NCI-H1930 (cell line): ENCODE measurements around the gene HES1.
"Not testable (repeated sequence)": the region's sequence is repeated elsewhere in the genome, so short reads cannot be mapped to it uniquely, and the experiment has no call there.

Source experiments
- DNase-seq, 2 experiments: peaks; one replicate each; lab custom pipeline; 2025; lab: John Stamatoyannopoulos, UW

Gene HES1

DNA sequence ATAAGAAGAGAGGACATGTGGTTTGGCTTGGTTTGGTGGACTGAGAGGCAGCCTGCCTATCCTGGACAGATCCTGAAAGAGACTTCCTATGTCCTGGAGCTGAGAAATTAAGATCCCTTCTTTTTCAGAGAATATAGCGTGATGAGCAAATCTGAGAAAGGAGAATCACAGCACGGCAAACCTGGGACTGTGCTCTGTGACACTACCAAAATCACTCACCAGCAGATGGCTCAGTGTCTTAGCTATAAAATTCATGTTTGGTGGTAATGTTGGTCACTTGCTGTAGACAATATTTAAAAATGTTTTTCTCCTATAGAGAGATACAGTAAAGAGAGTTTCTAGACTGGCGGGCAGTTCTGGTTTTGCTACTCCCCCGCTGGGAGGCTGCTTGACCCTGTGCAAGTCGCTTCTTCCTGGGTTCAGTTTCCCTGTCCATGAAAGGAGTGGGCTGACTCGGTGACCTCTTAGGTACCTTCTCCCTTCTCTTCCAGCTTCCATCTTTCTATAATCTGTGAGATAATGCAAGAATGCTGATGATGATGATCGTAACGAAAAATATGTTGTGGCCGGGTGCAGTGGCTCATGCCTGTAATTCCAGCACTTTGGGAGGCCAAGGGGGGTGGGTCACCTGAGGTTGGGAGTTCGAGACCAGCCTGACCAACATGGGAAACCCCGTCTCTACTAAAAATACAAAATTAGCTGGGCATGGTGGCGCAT lies 7.6 kb upstream of the HES1 start:
- no peak for DNase-seq

DNA sequence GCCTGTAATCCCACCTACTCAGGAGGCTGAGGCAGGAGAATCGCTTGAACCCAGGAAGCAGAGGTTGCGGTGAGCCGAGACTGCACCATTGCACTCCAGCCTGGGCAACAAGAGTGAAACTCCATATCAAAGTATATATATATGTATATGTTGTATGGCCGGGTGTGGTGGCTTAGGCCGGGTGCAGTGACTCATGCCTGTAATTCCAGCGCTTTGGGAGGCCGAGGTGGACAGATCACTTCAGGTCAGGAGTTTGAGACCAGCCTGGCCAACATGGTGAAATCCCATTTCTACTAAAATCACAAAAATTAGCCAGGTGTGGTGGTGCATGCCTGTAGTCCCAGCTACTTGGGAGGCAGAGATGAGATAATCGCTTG lies 7.0 kb upstream of the HES1 start:
- DNase-seq, result not testable (repeated sequence)

DNA sequence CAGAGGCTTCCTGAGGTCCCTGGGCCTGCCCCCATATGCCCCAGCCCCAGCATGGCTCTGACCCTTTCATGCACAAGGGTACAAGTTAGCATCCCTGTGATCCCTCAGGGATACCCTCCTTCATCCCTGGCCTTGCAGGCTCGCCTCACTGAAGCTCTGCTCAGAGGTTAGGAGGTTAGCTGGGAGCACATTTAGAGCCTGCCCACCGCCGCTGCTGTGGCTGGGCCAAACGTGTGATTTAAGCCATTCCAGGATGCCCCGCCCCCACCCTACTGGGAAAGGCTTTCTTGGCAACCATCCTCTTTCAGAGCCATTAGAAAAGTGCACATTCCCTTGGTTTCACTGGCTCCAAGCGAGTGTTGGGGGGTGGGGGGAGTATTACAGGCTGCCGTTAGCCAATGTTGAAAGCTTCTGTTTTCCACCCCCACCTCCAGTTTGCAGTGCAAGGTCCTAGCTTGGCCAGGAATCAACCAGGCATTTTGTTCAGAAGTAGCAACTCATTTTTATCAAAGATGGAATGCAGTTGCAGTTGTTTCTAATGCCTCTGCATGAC lies 6.3 kb upstream of the HES1 start:
- no peak for DNase-seq

DNA sequence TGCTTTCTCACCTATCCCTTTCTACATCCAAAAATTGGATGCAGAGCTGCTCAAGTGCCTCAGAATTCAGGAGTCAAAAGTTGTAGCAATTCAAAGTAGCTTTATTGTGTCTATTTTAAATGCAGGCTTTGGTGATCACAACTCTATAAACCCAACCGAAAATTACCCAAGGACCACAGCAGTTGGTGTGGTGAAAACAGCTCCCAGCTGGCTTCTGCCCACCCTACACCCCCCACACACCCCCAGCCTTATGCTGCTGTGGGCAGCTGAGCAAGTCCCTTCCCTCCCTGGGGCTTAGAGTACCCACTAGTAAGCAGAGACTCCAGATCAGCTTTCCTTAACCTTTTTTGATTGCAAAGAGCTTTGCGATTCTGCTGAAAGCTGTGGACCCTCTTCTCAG lies 5.8 kb upstream of the HES1 start:
- no peak for DNase-seq

GRCh38 chr3:194130807-194131589 lies 5.0 kb upstream of the HES1 start:
- DNase-seq, result no peak

DNA sequence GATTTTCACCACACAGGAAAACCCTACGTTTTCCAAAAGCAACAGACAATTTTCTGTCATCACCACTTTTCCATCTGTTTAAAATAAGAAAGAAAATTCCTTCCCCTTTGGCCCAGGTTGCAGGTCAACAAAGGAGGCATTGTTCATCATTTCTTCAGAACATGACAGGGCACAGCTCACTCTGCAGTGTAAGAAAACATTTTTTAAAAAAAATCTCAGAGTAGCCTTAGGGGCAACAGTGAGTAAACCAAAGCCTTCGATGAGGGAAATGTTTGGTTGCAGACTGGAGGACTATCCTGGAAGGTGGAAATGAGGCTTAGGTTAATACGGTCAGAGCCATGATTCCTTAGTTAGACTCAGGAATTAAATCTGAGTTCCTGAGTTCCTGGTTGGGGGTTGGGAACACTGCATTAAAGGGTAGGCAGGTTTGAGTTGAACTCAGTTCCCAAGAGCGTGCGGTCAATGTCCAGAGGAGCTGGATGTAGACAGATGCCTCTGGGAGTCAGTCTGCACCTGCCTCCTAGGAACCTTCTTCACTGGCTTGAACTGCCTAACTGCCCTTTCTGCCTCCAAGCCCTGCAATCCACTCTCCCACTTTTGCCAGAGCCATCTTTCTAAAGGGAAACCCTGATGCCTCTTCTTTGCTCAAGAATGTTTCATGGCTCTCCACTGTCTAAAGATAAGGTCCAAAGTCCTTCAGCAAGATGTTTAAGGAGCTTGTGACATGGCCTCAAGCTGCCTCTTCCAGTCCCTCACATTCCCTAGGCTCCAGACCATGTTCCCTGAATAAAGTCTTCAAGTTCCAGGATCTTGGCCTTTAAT lies 3.3 kb upstream of the HES1 start:
- no peak for DNase-seq

DNA sequence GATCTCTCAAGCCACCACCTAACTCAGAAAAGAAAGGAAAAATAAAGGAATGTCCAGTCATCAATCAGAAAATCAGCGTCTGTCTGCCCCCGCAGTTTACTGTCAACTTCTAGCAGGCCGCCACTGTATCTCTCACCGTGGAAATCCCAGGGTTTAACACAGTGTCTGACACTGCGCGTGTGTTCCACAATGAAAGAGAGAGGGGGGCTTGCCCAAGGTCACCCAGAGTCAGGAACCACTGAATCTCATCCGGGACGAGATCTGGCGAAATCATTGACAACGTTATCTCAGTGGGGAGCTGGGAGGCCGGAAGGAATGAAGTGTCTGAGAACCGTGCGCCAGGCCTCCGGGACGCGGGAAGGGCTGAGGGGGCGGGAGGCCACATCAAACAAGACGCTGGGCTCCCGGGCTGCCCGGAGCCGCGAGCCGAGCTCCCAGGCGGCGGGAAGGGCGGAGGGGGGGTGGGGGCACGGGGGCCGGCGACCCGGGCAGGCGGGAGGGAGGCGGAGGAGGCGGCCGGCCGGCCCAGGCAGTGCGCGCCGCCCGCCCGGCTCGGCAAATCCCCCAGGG lies 2.2 kb upstream of the HES1 start:
- DNase-seq, result no peak

DNA sequence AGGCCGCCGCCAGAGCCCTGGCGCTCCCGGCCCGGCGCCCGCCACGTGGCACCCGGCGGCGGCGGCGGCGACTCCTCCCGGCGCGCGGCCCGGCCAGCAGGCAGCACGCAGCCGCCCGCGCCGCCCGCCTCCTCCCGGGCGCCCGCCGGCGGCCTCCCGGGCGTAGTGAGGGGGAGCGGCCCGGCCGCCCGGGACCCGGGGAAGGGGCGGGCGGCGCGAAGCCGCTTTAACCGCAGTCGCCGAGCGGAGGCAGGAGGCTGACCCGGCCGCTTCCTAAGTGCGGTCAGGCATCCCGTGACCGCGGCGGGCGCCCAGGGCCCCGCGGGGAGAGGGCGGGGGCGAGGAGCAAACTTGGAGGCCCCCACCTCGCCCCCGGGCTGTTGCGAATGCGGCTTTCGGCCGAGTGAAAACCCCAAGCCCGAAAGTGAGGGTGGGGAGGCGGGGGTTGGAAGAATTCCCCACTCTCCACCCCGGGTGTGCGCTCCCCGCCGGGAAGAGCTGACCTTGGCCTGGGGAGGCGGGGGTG lies 1.7 kb upstream of the HES1 start:
- DNase-seq, result peak; percentile 22 to 41

DNA sequence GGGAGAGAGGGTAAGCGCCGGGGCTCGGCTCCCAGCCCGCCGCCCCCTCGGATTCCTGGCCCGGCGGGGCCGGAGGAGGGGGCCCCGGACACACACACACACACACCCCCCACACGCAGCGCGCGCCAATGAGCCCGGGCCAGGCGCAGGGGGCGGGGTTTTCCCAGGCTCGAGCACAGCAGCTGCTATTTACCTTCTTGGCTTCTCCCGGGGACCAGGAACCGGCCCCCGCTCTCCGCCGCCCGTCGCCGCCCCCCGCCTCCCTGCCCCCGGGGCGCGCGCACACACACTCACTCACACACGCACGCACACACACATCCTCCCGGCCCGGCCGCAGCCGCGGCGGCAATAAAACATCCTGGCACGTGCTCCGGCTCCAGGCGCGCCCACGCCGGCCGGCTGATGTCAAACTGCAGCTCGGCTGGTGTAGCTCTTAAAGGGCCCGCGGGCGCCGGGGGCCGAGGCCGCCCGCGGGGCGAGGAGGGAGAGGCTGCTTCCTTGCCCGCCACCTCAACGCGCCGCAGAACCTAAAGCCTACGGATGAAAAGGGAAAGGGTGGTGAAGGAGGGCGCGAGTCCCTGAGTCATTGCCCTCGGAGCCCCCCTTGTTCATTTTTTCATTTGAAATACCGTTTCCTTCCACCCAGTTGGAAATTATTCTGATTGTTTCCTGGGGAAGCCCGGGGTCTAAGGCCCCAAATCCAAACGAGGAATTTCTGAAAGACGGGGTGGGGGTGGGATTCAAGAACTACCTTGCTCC lies 1.0 kb upstream of the HES1 start:
- DNase-seq, result peak; percentile 84 to 91

DNA sequence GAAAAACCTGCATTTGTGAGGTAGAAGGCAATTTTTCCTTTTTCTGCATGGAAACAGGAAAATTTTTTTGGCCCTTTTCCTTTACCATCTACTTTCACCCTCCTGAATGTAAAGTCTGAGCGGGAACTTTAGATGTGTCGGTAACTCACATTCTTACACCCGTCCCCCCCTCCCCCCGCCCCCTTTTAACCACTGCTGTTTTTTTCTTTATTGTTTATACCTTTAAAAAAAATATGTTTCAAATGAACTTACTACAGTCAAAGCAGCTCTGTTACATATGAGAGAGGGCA lies 487 bp upstream of the HES1 start:
- no peak for DNase-seq

DNA sequence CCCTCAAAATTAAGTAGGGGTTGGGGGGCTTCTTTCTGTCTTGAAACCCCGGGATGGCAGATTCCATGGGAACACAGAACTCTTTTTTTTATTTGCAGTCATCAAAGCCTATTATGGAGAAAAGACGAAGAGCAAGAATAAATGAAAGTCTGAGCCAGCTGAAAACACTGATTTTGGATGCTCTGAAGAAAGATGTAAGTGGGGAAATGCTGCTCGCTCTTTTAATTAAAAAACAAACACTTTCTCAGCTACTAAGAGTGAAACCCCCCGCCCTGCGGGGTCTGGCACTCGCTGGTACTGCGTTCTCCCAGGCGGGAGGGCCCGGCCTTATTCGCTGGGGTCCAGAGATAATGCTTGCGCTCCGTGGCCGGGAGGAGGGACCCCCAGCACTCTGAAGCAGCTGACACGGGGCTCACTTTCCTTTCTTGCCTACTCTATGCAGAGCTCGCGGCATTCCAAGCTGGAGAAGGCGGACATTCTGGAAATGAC lies 615 bp downstream of the HES1 start:
- no peak for DNase-seq

- no peak for DNase-seq
Measured at GRCh38 chr3:194137008-194137505, 1.1 kb downstream of the HES1 start.

- DNase-seq, result peak; percentile 48 to 53
Measured at GRCh38 chr3:194137506-194138474, 1.8 kb downstream of the HES1 start.

- no peak for DNase-seq
Measured at GRCh38 chr3:194138732-194139070, 2.8 kb downstream of the HES1 start.

DNA sequence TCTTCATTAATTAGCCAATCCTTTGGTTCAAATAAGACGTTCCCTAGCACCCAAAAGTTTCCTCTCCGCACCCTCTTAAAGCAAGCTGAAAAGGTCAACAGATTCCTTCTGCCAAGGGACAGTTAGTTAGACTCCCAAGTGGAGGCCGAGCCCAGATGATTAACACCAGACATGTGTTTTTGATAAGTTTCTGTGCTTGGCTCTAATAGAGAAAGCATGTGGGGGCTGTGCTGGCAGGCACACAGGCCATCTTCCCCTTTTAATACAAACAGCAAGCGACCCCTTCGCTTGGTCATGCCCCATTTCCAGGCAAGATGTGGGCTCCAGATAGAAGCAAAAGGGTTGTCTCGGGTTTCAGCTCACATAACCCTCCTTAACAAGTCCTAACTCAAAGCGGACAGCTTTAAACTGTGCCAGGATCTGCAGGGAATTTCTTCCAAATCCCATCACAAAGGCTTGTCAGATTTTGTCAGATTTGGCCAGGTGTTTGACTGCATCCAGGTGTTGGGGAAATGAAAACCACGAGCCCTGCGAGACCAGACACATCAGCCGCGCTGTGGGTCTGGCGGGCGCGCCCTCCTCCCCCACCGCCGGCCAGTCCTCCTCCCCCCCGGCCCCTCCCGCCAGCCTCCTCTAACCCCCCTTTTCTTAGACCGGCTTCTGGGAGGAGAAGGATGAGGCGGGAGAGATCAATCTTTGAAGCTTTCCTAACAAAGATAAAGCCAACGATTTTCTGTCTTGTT lies 3.3 kb downstream of the HES1 start:
- DNase-seq, result no peak

GRCh38 chr3:194139814-194140391 lies 4.0 kb downstream of the HES1 start:
- no peak for DNase-seq

- DNase-seq, result no peak
Measured at GRCh38 chr3:194140520-194141414, 4.8 kb downstream of the HES1 start.
